HG02840 (cell line): ENCODE results near the gene EIF2S3.
"Not testable (repeated sequence)": the region's sequence is repeated elsewhere in the genome, so short reads cannot be mapped to it uniquely, and the experiment has no call there.

ENCODE experiments used
- ATAC-seq: cut with Tn5 transposase; IDR thresholded peaks from one replicate; pipeline ENCODE4 v1.9.1; 2021; ENCODE audit warnings: mild to moderate bottlenecking, moderate library complexity, moderate number of reproducible peaks; ENCODE audit not compliant: unreplicated experiment, low FRiP score

Gene EIF2S3

GRCh38 chrX:24046060-24046459 lies 8.7 kb upstream of the EIF2S3 start:
- not testable (repeated sequence) for ATAC-seq

GRCh38 chrX:24049643-24050042 lies 5.1 kb upstream of the EIF2S3 start:
- ATAC-seq = not testable (repeated sequence)

- ATAC-seq = not testable (repeated sequence)
Observed at GRCh38 chrX:24050522-24051318, 4.0 kb upstream of the EIF2S3 start.

- peak; percentile 11 for ATAC-seq
Observed at GRCh38 chrX:24055043-24055356, 244 bp downstream of the EIF2S3 start.

GRCh38 chrX:24063488-24063887 lies 8.7 kb downstream of the EIF2S3 start:
- ATAC-seq = no peak

GRCh38 chrX:24069877-24070276 lies 15.1 kb downstream of the EIF2S3 start:
- ATAC-seq = no peak

- no peak for ATAC-seq
Observed at GRCh38 chrX:24079411-24079810, 24.7 kb downstream of the EIF2S3 start.

- ATAC-seq = not testable (repeated sequence)
Observed at GRCh38 chrX:24080245-24080644, 25.5 kb downstream of the EIF2S3 start.

- no peak for ATAC-seq
Observed at GRCh38 chrX:24080704-24081103, 25.9 kb downstream of the EIF2S3 start.

- no peak for ATAC-seq
Observed at GRCh38 chrX:24081661-24082154, 27.0 kb downstream of the EIF2S3 start.

- no peak for ATAC-seq
Observed at GRCh38 chrX:24082447-24082846, 27.7 kb downstream of the EIF2S3 start.

- no peak for ATAC-seq
Observed at GRCh38 chrX:24085101-24085500, 30.3 kb downstream of the EIF2S3 start.

GRCh38 chrX:24090300-24091200 lies 35.8 kb downstream of the EIF2S3 start:
- no peak for ATAC-seq

GRCh38 chrX:24093746-24094145 lies 39.0 kb downstream of the EIF2S3 start:
- no peak for ATAC-seq

- ATAC-seq = no peak
Observed at GRCh38 chrX:24097741-24098260, 43.0 kb downstream of the EIF2S3 start.

GRCh38 chrX:24098932-24099331 lies 44.2 kb downstream of the EIF2S3 start:
- no peak for ATAC-seq

GRCh38 chrX:24099394-24099793 lies 44.6 kb downstream of the EIF2S3 start:
- ATAC-seq = no peak

GRCh38 chrX:24100713-24101112 lies 46.0 kb downstream of the EIF2S3 start:
- ATAC-seq = no peak

GRCh38 chrX:24110069-24110468 lies 55.3 kb downstream of the EIF2S3 start:
- no peak for ATAC-seq

GRCh38 chrX:24113181-24113580 lies 58.4 kb downstream of the EIF2S3 start:
- ATAC-seq = no peak

GRCh38 chrX:24117258-24117657 lies 62.5 kb downstream of the EIF2S3 start:
- no peak for ATAC-seq
